Head of caudate nucleus (tissue), 42 donors: ENCODE results near the gene DUOX1.
"Not testable (repeated sequence)": the region's sequence is repeated elsewhere in the genome, so short reads cannot be mapped to it uniquely, and the experiment has no call there.

Experiments used
- DNase-seq, 42 donors: peaks; one replicate each; pipeline versions ENCODE4 v3.0.0 to v3.0.0-alpha.2; 2020 to 2021; ENCODE audit warnings: mixed read lengths in 7 of 42
- intact Hi-C: fragments of 100-400 bp; cut with DNase I; formaldehyde crosslinking; loops from one replicate; pipeline ENCODE4 v1.15.0; 2022

The DUOX1 gene

GRCh38 chr15:45102226-45102625, 27.6 kb upstream of the DUOX1 start:
- intact Hi-C loops: no loop called here
- DNase-seq: no peak

- DNase-seq, intact Hi-C loops: not testable (repeated sequence)
Measured at GRCh38 chr15:45104170-45104569, 25.6 kb upstream of the DUOX1 start.

- intact Hi-C loops: no loop called here
- DNase-seq: no peak
Measured at GRCh38 chr15:45105586-45105985, 24.2 kb upstream of the DUOX1 start.

- intact Hi-C loops: no loop called here
- no peak for DNase-seq
Measured at GRCh38 chr15:45106002-45106790, 23.6 kb upstream of the DUOX1 start.

GRCh38 chr15:45107941-45108630, 21.7 kb upstream of the DUOX1 start:
- intact Hi-C loops: no loop called here

GRCh38 chr15:45110256-45110820, 19.5 kb upstream of the DUOX1 start:
- intact Hi-C loops: no loop called here
- DNase-seq: no peak

More at GRCh38 chr15:45107941-45108630, 21.7 kb upstream of the DUOX1 start:
- no peak for DNase-seq

GRCh38 chr15:45111390-45112142, 18.2 kb upstream of the DUOX1 start:
- intact Hi-C loops: no loop called here
- DNase-seq: no peak

GRCh38 chr15:45112143-45112590, 17.6 kb upstream of the DUOX1 start:
- intact Hi-C loops: no loop called here
- no peak for DNase-seq

GRCh38 chr15:45112591-45113379, 17.0 kb upstream of the DUOX1 start:
- intact Hi-C loops: no loop called here
- no peak for DNase-seq

GRCh38 chr15:45113380-45113990, 16.3 kb upstream of the DUOX1 start:
- intact Hi-C loops: no loop called here
- DNase-seq: no peak

- no peak for DNase-seq
- intact Hi-C loops: no loop called here
Measured at GRCh38 chr15:45114076-45114750, 15.6 kb upstream of the DUOX1 start, which contains the start of the genes DUOX2 and DUOXA2. Gene DUOX2 (minus strand): TSS chr15:45114172. CDS start chr15:45113411, 761 bp downstream. Gene DUOXA2 (plus strand): TSS chr15:45114326. CDS start chr15:45114606, 280 bp downstream.

GRCh38 chr15:45114751-45115085, 15.1 kb upstream of the DUOX1 start:
- intact Hi-C loops: no loop called here
- DNase-seq: no peak

- no peak for DNase-seq
- intact Hi-C loops: no loop called here
Measured at GRCh38 chr15:45115312-45115820, 14.4 kb upstream of the DUOX1 start.

GRCh38 chr15:45116006-45116481, 13.8 kb upstream of the DUOX1 start:
- DNase-seq: no peak
- intact Hi-C loops: no loop called here

- intact Hi-C loops: no loop called here
Measured at GRCh38 chr15:45116482-45117307, 13.1 kb upstream of the DUOX1 start.

GRCh38 chr15:45117308-45118130, 12.3 kb upstream of the DUOX1 start:
- intact Hi-C loops: no loop called here
- no peak for DNase-seq

More at GRCh38 chr15:45116482-45117307, 13.1 kb upstream of the DUOX1 start:
- no peak for DNase-seq
